ENCODE measurements around the gene FOXC2.
A peak's percentile ranks its signal among the peaks of the same experiment; 100 is the strongest.

FOXC2 gene

GRCh38 chr16:86566601-86566965 lies at the start of gene FOXC2:
FOXC2 (plus strand) TSS chr16:86566829; CDS start chr16:86567336, 507 bp downstream.
- no peak for DNase-seq

GRCh38 chr16:86517033-86517432 lies 49.6 kb upstream of the FOXC2 start:
- no peak for DNase-seq

- DNase-seq = peak; percentile 59
Measured at GRCh38 chr16:86517652-86518258, 48.9 kb upstream of the FOXC2 start.

GRCh38 chr16:86519007-86519648 lies 47.5 kb upstream of the FOXC2 start:
- DNase-seq = no peak

GRCh38 chr16:86519649-86520316 lies 46.8 kb upstream of the FOXC2 start:
- peak; percentile 36 for DNase-seq

- DNase-seq = no peak
Measured at GRCh38 chr16:86520317-86521210, 46.1 kb upstream of the FOXC2 start.

GRCh38 chr16:86521236-86522197 lies 45.1 kb upstream of the FOXC2 start:
- DNase-seq = no peak

GRCh38 chr16:86522634-86523033 lies 44.0 kb upstream of the FOXC2 start:
- no peak for DNase-seq

- no peak for DNase-seq
Measured at GRCh38 chr16:86523166-86523740, 43.4 kb upstream of the FOXC2 start.

- DNase-seq = no peak
Measured at GRCh38 chr16:86524029-86524428, 42.6 kb upstream of the FOXC2 start.

- DNase-seq = no peak
Measured at GRCh38 chr16:86525696-86526095, 40.9 kb upstream of the FOXC2 start.

GRCh38 chr16:86527366-86527765 lies 39.3 kb upstream of the FOXC2 start:
- no peak for DNase-seq

GRCh38 chr16:86528061-86528929 lies 38.3 kb upstream of the FOXC2 start:
- no peak for DNase-seq

- DNase-seq = no peak
Measured at GRCh38 chr16:86529160-86529559, 37.5 kb upstream of the FOXC2 start.

- DNase-seq = no peak
Measured at GRCh38 chr16:86530251-86531190, 36.1 kb upstream of the FOXC2 start.

- peak; percentile 89 for DNase-seq
Measured at GRCh38 chr16:86531191-86531545, 35.5 kb upstream of the FOXC2 start.

GRCh38 chr16:86531641-86532525 lies 34.7 kb upstream of the FOXC2 start:
- no peak for DNase-seq

- DNase-seq = no peak
Measured at GRCh38 chr16:86532526-86532815, 34.2 kb upstream of the FOXC2 start.

- DNase-seq = no peak
Measured at GRCh38 chr16:86533076-86533475, 33.6 kb upstream of the FOXC2 start.
